DLD1 (cell line): ENCODE measurements around the gene LIN9.
"Not testable (repeated sequence)": the region's sequence is repeated elsewhere in the genome, so short reads cannot be mapped to it uniquely, and the experiment has no call there.

Experiments used
- in situ Hi-C: cut with HindIII; loops from 2 replicates; pipeline ENCODE4 v1.10.0; 2017; ENCODE audit warnings: low sequenced_read_pairs

The LIN9 gene

DNA sequence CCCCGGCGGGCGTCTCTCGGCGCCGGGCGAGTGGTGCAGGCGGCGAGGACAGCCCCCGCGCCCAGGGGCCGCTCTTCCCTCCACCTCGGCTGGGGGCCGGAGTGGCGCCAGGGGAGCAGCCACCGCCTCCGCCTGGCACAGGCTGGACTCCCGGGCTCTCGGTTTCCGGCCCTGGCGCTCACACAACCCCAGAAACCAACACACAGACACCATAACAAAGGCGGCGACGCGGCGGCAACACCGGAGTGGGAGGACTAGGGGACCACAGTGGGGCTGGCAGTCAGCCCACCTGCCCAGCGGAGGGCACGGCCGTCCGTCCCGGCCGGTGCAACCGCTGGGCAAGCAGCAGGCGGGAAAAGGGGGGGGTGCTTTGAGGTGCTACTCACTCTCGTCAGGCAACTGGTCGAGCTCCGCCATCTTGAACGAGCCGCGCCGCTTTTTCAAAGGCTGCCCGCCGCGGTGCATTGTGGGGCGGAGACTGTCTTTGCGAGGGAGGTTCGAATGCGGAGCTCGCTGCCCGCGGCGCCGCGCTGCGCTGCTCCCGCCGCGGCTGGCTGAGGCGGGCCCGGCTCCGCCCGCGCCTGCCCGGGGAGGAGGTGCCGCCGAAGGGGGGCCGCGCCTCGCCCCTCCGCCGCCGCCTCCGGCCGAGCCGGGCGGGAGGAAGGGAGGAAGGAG lies at the start of gene LIN9:
TSS of gene LIN9 (minus strand) at position 442 of the 675 bp plus-strand sequence. CDS start at position 417, 25 bp downstream.
- in situ Hi-C loops, result no loop called here

DNA sequence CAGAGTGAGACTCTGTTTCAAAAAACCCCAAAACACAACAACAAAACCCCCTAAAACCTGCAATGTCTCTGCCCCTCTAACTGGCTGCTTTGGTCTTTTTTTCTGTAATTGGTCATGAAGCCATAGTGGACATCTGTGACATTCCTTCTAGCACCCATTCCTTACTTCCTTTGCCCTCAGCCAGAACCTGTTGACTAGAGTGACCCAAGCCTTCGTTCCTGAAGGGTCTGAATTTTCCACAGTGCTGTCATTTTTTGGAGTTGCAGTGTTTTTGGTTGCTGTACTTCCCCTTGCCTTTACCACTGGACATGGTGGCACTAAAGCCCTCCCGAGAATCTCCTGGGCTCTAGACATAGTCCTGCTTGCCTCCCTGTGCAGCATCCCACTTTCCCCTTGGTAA lies 48.5 kb upstream of the LIN9 start:
- in situ Hi-C loops, result no loop called here

GRCh38 chr1:226355669-226356551 lies 46.9 kb upstream of the LIN9 start:
- in situ Hi-C loops, result no loop called here

GRCh38 chr1:226355016-226355415 lies 46.1 kb upstream of the LIN9 start:
- in situ Hi-C loops, result no loop called here

DNA sequence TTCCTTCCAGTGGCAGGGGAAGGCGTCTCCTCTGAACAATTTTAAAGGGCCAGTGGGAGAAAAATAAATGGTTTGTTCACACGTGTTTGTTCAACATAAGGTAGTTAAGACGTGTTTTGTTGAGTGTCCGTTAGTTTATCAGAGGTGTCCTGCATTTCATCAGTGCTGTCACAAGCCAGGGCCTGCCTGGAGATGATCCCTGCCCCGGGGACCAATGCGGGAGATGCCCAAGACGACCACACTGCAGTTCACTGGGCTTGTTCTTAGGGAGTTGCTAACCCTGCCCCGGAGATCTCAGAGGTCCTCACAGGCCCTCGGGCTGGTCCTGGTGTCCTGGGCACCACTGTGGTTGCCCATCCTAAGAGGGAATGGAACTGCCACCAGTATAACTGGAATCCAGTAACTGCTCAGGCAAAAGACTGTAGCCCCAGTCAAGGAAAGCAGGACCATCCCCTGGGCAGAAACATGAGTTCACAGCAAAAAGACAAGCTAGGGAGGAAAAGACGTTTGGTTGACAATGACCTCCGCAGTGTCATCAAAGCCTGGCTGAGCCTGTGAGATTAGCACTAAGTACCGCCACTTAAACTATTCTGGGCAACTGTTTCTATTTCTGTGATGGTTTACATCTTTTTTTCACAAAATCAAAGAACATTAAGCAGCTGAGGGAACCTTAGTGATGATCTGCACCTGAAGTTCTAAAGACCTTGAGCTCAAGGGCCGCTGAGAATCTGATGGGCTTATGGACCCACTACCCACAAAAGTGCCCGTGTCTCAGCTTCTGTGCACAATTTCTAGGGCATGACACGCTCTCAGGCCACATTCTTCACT lies 44.9 kb upstream of the LIN9 start:
- in situ Hi-C loops, result no loop called here

- in situ Hi-C loops, result no loop called here
Measured at GRCh38 chr1:226351709-226352108, 42.7 kb upstream of the LIN9 start.

DNA sequence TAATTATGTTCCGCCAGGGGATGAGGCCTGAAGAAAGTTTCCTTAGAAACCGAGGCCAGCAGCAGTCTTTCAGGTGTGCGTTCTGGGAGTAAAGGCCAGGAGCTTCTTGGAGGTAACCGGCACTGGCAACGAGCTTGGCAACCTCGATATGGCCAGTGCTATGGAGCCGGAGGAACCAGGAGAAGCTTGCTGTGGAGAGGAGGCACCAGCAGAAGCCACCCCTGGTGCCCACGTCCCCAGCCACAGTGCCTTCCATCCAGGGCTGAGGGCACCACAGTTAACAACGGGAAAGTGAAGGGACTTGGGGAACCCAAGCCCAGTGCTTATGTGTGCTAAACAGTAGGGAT lies 41.5 kb upstream of the LIN9 start:
- in situ Hi-C loops, result no loop called here

GRCh38 chr1:226349801-226350518 lies 41.0 kb upstream of the LIN9 start:
- in situ Hi-C loops, result no loop called here

DNA sequence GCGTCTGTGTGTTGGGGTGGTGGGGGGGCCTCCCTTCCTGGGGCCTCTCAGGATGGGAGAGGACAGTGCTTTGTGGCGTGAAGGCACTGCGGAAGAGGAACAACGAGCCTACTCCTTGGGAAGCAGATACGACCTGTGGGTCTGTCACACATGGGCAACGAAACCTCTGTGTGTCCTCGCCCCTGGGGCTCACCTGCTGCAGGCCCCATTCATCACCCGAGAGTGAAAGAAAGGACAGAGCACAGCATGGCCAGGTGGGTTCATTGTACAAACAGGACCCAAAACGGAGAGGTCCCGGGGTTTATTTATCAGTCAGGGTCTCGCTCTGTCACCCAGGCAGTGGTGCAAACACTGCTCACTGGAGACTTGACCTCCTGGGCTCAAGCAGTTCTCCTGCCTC lies 40.1 kb upstream of the LIN9 start:
- in situ Hi-C loops, result no loop called here

GRCh38 chr1:226344441-226345259 lies 35.7 kb upstream of the LIN9 start:
- in situ Hi-C loops, result no loop called here

GRCh38 chr1:226342656-226343055 lies 33.7 kb upstream of the LIN9 start:
- in situ Hi-C loops, result no loop called here

DNA sequence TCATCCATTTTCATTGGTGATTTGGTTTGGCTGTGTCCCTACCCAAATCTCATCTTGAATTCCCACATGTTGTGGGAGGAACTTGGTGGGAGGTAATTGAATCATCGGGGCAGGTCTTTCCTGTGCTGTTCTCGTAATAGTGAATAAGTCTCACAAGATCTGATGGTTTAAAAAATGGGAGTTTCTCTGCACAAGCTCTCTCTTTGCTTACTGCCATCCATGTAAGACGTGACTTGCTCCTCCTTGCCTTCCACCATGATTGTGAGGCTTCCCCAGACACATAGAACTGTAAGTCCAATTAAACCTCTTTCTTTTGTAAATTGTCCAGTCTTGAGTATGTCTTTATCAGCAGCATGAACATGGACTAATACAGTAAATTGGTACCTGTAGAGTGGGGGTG lies 31.1 kb upstream of the LIN9 start:
- in situ Hi-C loops, result not testable (repeated sequence)

- in situ Hi-C loops, result no loop called here
Measured at GRCh38 chr1:226337276-226337875, 28.4 kb upstream of the LIN9 start.

DNA sequence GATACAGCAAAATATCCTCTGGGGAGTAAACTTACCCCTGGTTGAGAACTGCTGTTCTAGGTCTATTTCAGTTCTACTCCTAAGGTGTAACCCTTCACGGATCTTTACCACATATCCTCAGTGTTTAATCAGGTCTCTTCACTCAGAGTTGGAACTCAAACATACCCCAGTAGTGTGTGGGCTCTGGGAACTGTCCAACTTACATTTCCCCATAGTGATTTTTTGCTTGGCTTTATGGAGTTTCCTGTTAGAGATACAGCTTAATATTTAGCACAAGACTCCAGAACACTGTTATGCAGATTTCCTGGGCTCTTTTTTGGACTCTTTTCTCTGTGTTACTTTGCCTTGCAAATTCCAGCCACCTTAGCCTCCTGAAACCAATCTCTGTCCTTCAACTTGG lies 26.7 kb upstream of the LIN9 start:
- in situ Hi-C loops, result no loop called here

DNA sequence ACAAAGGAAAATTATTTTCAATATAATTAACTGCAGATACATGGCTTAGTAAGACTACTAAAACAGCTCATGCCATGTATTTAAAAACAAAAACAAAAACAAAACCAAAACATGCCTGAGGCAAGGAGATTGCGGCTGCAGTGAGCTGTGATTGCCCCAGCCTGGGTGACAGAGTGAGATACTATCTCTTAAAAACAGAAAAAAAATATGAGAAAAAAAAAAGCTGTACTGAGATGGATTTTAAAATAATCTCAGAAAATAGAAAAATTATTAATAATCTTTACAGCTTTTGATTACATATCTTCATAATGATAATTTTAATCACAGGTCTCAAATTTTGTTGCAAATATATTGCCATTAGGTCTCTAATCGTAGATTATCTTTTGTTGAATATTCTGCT lies 24.0 kb upstream of the LIN9 start:
- in situ Hi-C loops, result no loop called here

- in situ Hi-C loops, result no loop called here
Measured at GRCh38 chr1:226329237-226329636, 20.3 kb upstream of the LIN9 start.

GRCh38 chr1:226327761-226328162 lies 18.8 kb upstream of the LIN9 start:
- in situ Hi-C loops, result no loop called here

- in situ Hi-C loops, result no loop called here
Measured at GRCh38 chr1:226325178-226325577, 16.2 kb upstream of the LIN9 start.

GRCh38 chr1:226324479-226324878 lies 15.5 kb upstream of the LIN9 start:
- in situ Hi-C loops, result no loop called here

GRCh38 chr1:226322986-226323385 lies 14.0 kb upstream of the LIN9 start:
- in situ Hi-C loops, result no loop called here
